H1 (cell line): ENCODE results near the gene WDR45B. TPM values are rescaled to one million over a fixed set of nuclear protein-coding genes. Genes with fewer than 3 reads are reported as not detected.
"Not testable (repeated sequence)": the region's sequence is repeated elsewhere in the genome, so short reads cannot be mapped to it uniquely, and the experiment has no call there.

Experiments used
- CTCF ChIA-PET: fragments of 300-600 bp; sonication (Branson Sonifier 250); formaldehyde crosslinking; loops from one replicate; lab custom pipeline; 2021; ENCODE audit not compliant: partially characterized antibody; lab: Charles Lee
- POLR2A ChIA-PET: fragments of 300-600 bp; sonication (Branson Sonifier 250); formaldehyde crosslinking; loops from one replicate; lab custom pipeline; 2021; ENCODE audit warnings: inconsistent platforms; ENCODE audit not compliant: partially characterized antibody; lab: Charles Lee
- DNase-seq, 2 experiments: peaks; one replicate each; pipeline versions ENCODE4 v3.0.0 to v3.0.0-alpha.2; 2010 to 2022; ENCODE audit warnings: low spot score in 2 of 2, low read depth in 1 of 2, mixed read lengths in 1 of 2
- FAIRE-seq: peaks from 2 replicates; lab custom pipeline; 2011; peaks lifted over from hg19 to GRCh38; lab: Jason Lieb, UNC
- H2AFZ ChIP-seq: 2 replicates; pipeline ENCODE4 v1.8.1; 2012; ENCODE audit warnings: low read length, inconsistent platforms
- H2AK5ac ChIP-seq: 2 replicates; pipeline ENCODE4 v1.6.1; 2013; ENCODE audit warnings: low read depth, low read length
- H2BK120ac ChIP-seq: replicated peaks from 2 replicates; pipeline ENCODE3; 2013; ENCODE audit warnings: low read depth, low read length, inconsistent platforms
- H2BK12ac ChIP-seq: 2 replicates; pipeline ENCODE4 v1.6.1; 2013; ENCODE audit warnings: low read depth, low read length
- H2BK15ac ChIP-seq: 2 replicates; pipeline ENCODE4 v1.6.1; 2013; ENCODE audit warnings: low read length
- H2BK20ac ChIP-seq: 2 replicates; pipeline ENCODE4 v1.6.1; 2013; ENCODE audit warnings: low read length
- H2BK5ac ChIP-seq: 2 replicates; pipeline ENCODE4 v1.6.1; 2013; ENCODE audit warnings: low read depth, low read length
- H3K14ac ChIP-seq: 2 replicates; pipeline ENCODE4 v1.6.1; 2013; ENCODE audit warnings: inconsistent platforms; ENCODE audit not compliant: insufficient read length
- H3K18ac ChIP-seq: 2 replicates; pipeline ENCODE4 v1.6.1; 2013; ENCODE audit warnings: low read length; ENCODE audit errors: extremely low read depth
- H3K23ac ChIP-seq: 2 replicates; pipeline ENCODE4 v1.6.1; 2013; ENCODE audit warnings: inconsistent platforms; ENCODE audit not compliant: insufficient read length
- H3K23me2 ChIP-seq: 2 replicates; pipeline ENCODE4 v1.6.1; 2013; ENCODE audit warnings: low read depth, low read length
- H3K27ac ChIP-seq: 2 replicates; pipeline ENCODE4 v1.6.1; 2011; ENCODE audit warnings: low read depth, low read length, inconsistent platforms
- H3K27me3 ChIP-seq, 4 experiments: replicated peaks in 1 of 4; 1 replicate in 1 of 4; 2 replicates in 3 of 4; pipeline versions ENCODE4 v1.6.1 to v1.8.1; 2011 to 2013; ENCODE audit warnings: low read length in 3 of 4, mild to moderate bottlenecking in 3 of 4, inconsistent platforms in 2 of 4, mixed read lengths in 2 of 4, moderate library complexity in 1 of 4; ENCODE audit not compliant: control insufficient read depth in 3 of 4, insufficient read depth in 3 of 4; ENCODE audit errors: extremely low read depth in 1 of 4
- H3K36me3 ChIP-seq, 4 experiments: 2 replicates each; pipeline versions ENCODE4 v1.6.1 to v1.8.1; 2011 to 2013; ENCODE audit warnings: mild to moderate bottlenecking in 4 of 4, low read length in 3 of 4, moderate library complexity in 2 of 4, control low read depth in 1 of 4, inconsistent platforms in 1 of 4; ENCODE audit not compliant: insufficient read depth in 4 of 4, control insufficient read depth in 2 of 4
- H3K4ac ChIP-seq: replicated peaks from 2 replicates; pipeline ENCODE3; 2013; ENCODE audit warnings: low read length, low read depth, mixed read lengths, inconsistent platforms; ENCODE audit not compliant: insufficient read length
- H3K4me1 ChIP-seq, 4 experiments: replicated peaks in 1 of 4; 1 replicate in 1 of 4; 2 replicates in 3 of 4; pipeline versions ENCODE4 v1.6.1 to v1.8.1; 2011 to 2013; ENCODE audit warnings: low read length in 3 of 4, inconsistent platforms in 2 of 4, mixed read lengths in 1 of 4; ENCODE audit not compliant: insufficient read depth in 4 of 4, control insufficient read depth in 3 of 4
- H3K4me2 ChIP-seq, 2 experiments: 2 replicates each; pipeline versions ENCODE4 v1.6.1 to v1.8.1; 2011 to 2013; ENCODE audit warnings: low read depth in 2 of 2, low read length in 2 of 2, control low read depth in 1 of 2, inconsistent platforms in 1 of 2, mild to moderate bottlenecking in 1 of 2; ENCODE audit not compliant: insufficient read depth in 1 of 2
- H3K4me3 ChIP-seq, 4 experiments: fragments of 200-600, 300-600 bp in 1 of 4; sonication (generic), shearing (Covaris generic), sonication (Bioruptor Twin) in 1 of 4; 2 replicates each; pipeline versions ENCODE4 v1.5.1 to v1.8.1; 2011 to 2016; ENCODE audit warnings: low read length in 4 of 4, low read depth in 3 of 4, control low read depth in 2 of 4, inconsistent platforms in 2 of 4, mild to moderate bottlenecking in 2 of 4, mixed read lengths in 1 of 4, moderate library complexity in 1 of 4; ENCODE audit not compliant: insufficient read depth in 2 of 4; ENCODE audit errors: extremely low read depth in 1 of 4
- H3K56ac ChIP-seq: replicated peaks from 2 replicates; pipeline ENCODE3; 2013; ENCODE audit warnings: low read depth, mild to moderate bottlenecking, mixed read lengths, low read length, inconsistent platforms; ENCODE audit not compliant: insufficient read length
- H3K79me1 ChIP-seq: 2 replicates; pipeline ENCODE4 v1.6.1; 2013; ENCODE audit warnings: low read depth, low read length, control low read depth
- H3K79me2 ChIP-seq, 2 experiments: 2 replicates each; pipeline versions ENCODE4 v1.6.1 to v1.8.1; 2012 to 2013; ENCODE audit warnings: low read length in 2 of 2, mild to moderate bottlenecking in 2 of 2, inconsistent platforms in 1 of 2; ENCODE audit not compliant: insufficient read depth in 2 of 2, control insufficient read depth in 1 of 2
- H3K9ac ChIP-seq, 4 experiments: replicated peaks in 1 of 4; 1 replicate in 1 of 4; 2 replicates in 3 of 4; pipeline versions ENCODE4 v1.6.1 to v1.8.1; 2011 to 2013; ENCODE audit warnings: low read depth in 3 of 4, low read length in 3 of 4, control low read depth in 2 of 4, mild to moderate bottlenecking in 2 of 4, moderate library complexity in 2 of 4, inconsistent platforms in 1 of 4; ENCODE audit errors: extremely low read depth in 1 of 4
- H3K9me3 ChIP-seq, 2 experiments: 2 replicates each; pipeline versions ENCODE4 v1.6.1 to v1.8.1; 2012 to 2013; ENCODE audit warnings: mild to moderate bottlenecking in 2 of 2, moderate library complexity in 2 of 2, control low read depth in 1 of 2, inconsistent platforms in 1 of 2, low read depth in 1 of 2, low read length in 1 of 2, mixed read lengths in 1 of 2; ENCODE audit not compliant: insufficient read depth in 2 of 2
- H4K20me1 ChIP-seq, 2 experiments: replicated peaks in 1 of 2; 2 replicates each; pipeline versions ENCODE3 to v1.8.1; 2011 to 2013; ENCODE audit warnings: inconsistent platforms in 2 of 2, low read length in 2 of 2, mild to moderate bottlenecking in 1 of 2; ENCODE audit not compliant: insufficient read depth in 2 of 2, control insufficient read depth in 1 of 2
- H4K5ac ChIP-seq: 2 replicates; pipeline ENCODE4 v1.6.1; 2013; ENCODE audit warnings: low read length, low read depth, mixed read lengths, inconsistent platforms; ENCODE audit not compliant: insufficient read length
- H4K8ac ChIP-seq: 2 replicates; pipeline ENCODE4 v1.8.0; 2013; ENCODE audit warnings: mild to moderate bottlenecking, moderate library complexity, low read length, inconsistent platforms; ENCODE audit not compliant: insufficient read depth; ENCODE audit errors: extremely low read depth
- H4K91ac ChIP-seq: replicated peaks from 2 replicates; pipeline ENCODE3; 2013; ENCODE audit warnings: low read length, mixed read lengths, inconsistent platforms; ENCODE audit not compliant: insufficient read length
- WGBS, 2 experiments: shearing (Covaris generic) in 1 of 2; methylation state at CpG; one replicate each; pipeline versions ENCODE4 v1.1.6 to v1.1.7; 2013 to 2015; ENCODE audit warnings: low lambda C conversion rate in 2 of 2, mixed read lengths in 2 of 2, inconsistent platforms in 1 of 2, low coverage in 1 of 2, missing lambda C conversion rate in 1 of 2; ENCODE audit not compliant: insufficient replicate concordance in 2 of 2, insufficient coverage in 1 of 2, insufficient read length in 1 of 2; ENCODE audit errors: extremely low coverage in 1 of 2, missing lambda C conversion rate in 1 of 2; 5-methylcytosine and 5-hydroxymethylcytosine counted together
- polyA plus RNA-seq, 7 experiments: library from polyadenylated mRNA; depleted of rRNA in 3 of 7; stranded (reverse) in 5 of 7; unstranded in 2 of 7; fragments of >200 nt in 5 of 7; fragments of 200-250 nt in 2 of 7; gene quantifications; 1 replicate in 5 of 7; 2 replicates in 1 of 7; 4 replicates in 1 of 7; pipeline versions ENCODE4 v1.2.1 to v1.2.3, GENCODE V29; 2011 to 2013; ENCODE audit warnings: missing spikeins in 2 of 7, mixed read lengths in 2 of 7
- total RNA-seq: library from RNA; stranded (reverse); fragmentation: NEBNext Ultra II Directional; extraction: Animal tissue kit (Norgen Biotek cat#: 25700); gene quantifications from 2 replicates; pipeline ENCODE4 v1.2.1, GENCODE V29; 2021

The WDR45B gene
- total and polyA plus RNA-seq, 2 of the 8 experiments (the other 6 are each of a cell fraction or from before 2014, with no cell fraction given) = 82.0 to 100 TPM

DNA sequence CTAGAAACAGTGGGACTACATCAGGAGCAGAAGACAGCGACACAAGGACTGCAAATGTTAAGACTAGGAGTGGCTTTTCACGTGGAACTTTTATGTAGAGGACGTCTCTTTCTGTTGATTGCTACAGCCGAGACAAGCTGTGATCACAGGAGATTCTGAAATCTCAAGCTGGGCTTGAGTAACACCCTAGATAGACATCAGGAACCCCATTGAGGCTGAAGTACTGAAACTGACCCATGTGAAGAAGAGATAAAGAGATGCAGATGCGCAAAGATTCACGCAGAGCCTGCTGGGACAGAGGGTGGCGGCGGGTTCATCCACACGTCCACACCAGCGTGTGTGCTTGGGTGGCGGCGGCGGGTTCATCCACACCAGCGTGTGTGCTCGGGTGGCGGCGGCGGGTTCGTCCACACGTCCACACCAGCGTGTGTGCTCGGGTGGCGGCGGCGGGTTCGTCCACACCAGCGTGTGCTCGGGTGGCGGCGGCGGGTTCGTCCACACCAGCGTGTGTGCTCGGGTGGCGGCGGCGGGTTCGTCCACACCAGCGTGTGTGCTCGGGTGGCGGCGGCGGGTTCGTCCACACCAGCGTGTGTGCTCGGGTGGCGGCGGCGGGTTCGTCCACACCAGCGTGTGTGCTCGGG lies 72.5 kb downstream of the WDR45B start:
- H3K79me2 ChIP-seq = peaks cover 0 to 15% of the 10 kb centered on the region in 2 experiments; a peak in 2 of 4 replicates
- H2BK120ac ChIP-seq, H2BK15ac ChIP-seq, DNase-seq, H3K4me1 ChIP-seq, H4K5ac ChIP-seq, H3K23ac ChIP-seq, H4K91ac ChIP-seq, H3K14ac ChIP-seq, H2AFZ ChIP-seq, H3K27ac ChIP-seq, H3K9me3 ChIP-seq, H3K9ac ChIP-seq, FAIRE-seq, H3K4me2 ChIP-seq, H3K4me3 ChIP-seq, H4K8ac ChIP-seq, H3K27me3 ChIP-seq, H2AK5ac ChIP-seq, H2BK12ac ChIP-seq, POLR2A ChIA-PET, H3K23me2 ChIP-seq, H2BK20ac ChIP-seq, H3K4ac ChIP-seq, H3K56ac ChIP-seq, CTCF ChIA-PET, H2BK5ac ChIP-seq, H3K18ac ChIP-seq: not testable (repeated sequence)
- H3K36me3 ChIP-seq = peaks cover 9 to 43% (median 28%) of the 10 kb centered on the region in 4 experiments; a peak in 7 of 8 replicates
- peaks cover 10% of the 10 kb centered on the region for H3K79me1 ChIP-seq
- 86% methylated on average over 10 of the region's 52 CpGs; no CpG with 5 or more reads in 1 of the 2 experiments for WGBS, 2 experiments
- H4K20me1 ChIP-seq = peaks cover 10 to 12% of the 10 kb centered on the region in 2 experiments
